GM21528 (cell line): ENCODE measurements around the gene IFNA6.

Experiments
- ATAC-seq: cut with Tn5 transposase; IDR thresholded peaks from one replicate; pipeline ENCODE4 v1.9.1; 2021; ENCODE audit warnings: mild to moderate bottlenecking, moderate library complexity; ENCODE audit not compliant: unreplicated experiment, low FRiP score

The IFNA6 gene

DNA sequence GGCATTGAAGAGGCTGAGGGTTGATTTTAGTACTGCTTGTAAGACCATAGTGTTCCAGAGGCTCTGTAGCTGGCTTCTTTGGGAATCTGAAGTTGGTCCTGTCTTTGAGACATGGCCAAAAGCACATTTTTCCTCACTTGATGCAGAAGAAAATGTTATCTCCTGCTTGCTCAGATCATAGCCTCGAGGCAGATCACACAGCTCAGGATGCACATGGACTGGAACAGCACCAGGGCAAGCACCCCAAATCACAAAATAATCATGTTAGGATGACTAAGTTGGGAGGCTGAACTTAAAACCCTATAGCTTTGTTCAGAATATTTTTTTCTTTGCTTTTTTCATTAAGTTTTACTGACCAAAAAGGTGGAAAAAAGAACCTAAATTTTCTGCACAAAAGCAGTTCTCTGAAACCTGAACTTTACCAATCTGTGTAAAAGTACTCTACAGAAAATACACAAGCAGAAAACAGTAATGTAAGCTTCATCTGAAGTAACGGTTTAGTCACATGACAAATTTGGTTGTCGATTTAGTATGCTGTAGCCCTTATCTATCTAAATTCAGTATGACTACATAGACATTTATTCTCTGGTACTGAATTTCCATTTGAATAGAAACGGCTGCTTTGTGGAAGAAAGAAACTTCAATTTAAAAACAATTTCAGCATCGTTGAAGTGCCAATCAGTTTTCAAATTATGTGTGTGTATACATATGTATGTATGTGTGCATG, 18.8 kb downstream of the IFNA6 start:
- no peak for ATAC-seq

DNA sequence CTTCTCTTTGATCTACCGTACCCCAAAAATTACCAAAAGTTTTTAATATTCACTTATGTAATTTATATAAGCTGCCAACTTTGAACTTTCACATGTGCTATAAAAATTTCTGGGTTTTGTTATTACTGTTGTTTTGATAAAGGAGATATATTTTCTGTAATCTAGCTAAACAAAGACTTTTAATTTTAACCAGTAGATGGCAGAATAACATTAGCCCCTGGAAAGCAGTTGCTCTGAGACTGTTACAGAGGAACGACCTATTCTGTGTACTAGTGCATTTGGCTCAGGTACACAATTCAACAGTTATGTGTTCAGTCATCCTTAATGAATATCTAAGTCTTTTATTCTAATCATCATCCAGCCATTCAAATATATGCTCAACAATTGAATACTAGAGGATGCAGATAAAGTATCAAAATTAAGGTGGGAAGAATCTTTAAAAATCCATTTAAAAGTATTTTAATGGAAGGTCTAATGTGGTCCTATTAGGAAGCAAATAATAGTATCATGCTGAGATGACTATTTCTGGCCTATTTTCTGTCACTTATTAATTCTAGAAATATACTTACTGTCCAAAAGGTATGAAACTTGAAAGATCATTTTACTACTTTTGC, 24.1 kb downstream of the IFNA6 start:
- peak; percentile 77 for ATAC-seq

DNA sequence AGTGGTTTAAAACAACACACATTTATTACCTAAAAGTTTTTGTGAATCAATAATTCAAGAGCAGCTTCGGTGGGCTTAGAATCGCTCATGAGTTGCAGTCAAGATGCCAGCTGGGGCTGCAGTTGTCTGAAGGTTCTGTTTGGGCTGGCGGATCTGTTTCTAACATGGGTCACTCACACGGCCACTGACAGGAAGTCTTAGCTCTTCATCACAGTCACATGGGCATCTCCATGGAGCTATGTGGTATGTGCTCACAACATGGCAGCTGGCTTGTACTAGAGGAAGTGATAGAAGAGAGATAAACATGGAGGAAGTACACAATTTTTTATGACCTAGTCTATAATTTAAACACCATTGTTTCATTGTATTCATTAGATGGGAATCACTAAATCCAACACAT, 26.6 kb downstream of the IFNA6 start:
- no peak for ATAC-seq

DNA sequence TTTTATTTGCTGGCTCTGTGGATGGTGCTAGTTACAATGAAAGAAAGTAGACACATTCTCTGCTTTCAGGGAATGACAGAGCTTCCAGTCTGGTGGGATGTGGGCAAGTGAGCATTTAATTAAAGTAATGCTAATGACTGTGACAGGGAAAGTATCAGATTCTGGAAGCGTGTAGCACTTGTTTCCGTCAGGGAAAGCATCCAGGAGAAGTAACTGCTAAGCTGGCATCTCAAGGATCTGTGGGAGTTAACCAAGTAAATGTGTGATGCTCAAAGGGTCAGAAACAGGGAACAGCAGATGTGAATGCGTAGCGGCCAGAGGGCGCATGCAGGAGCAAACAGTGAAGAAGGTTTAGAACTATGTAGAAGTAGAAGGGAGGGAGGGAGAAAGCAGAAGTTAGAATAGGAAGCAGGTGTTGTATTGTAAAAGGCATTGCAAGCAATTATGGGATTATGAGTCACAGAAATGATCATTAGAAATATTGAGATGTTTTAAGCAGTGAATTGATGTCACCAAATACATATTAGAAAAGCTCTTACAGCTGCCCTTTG, 27.7 kb downstream of the IFNA6 start:
- no peak for ATAC-seq

DNA sequence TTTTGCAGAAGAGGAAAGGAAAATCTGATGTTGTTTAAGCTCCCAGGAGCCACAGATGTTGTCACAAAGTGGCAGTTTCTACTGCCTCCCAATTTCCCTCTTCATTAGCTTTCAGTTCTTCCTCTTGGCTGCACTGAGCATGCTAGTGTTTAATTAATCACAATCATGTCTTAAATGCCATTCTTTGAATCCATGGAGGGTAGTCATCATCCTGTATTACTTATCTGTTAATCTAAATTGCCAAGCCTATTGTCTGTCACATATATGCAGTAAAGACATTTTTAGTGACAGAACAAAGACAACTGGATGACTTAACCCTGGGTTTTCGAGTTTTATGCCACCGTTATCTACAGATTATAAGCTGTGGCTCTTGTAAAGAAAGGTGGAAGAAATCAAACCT, 30.2 kb downstream of the IFNA6 start:
- no peak for ATAC-seq

DNA sequence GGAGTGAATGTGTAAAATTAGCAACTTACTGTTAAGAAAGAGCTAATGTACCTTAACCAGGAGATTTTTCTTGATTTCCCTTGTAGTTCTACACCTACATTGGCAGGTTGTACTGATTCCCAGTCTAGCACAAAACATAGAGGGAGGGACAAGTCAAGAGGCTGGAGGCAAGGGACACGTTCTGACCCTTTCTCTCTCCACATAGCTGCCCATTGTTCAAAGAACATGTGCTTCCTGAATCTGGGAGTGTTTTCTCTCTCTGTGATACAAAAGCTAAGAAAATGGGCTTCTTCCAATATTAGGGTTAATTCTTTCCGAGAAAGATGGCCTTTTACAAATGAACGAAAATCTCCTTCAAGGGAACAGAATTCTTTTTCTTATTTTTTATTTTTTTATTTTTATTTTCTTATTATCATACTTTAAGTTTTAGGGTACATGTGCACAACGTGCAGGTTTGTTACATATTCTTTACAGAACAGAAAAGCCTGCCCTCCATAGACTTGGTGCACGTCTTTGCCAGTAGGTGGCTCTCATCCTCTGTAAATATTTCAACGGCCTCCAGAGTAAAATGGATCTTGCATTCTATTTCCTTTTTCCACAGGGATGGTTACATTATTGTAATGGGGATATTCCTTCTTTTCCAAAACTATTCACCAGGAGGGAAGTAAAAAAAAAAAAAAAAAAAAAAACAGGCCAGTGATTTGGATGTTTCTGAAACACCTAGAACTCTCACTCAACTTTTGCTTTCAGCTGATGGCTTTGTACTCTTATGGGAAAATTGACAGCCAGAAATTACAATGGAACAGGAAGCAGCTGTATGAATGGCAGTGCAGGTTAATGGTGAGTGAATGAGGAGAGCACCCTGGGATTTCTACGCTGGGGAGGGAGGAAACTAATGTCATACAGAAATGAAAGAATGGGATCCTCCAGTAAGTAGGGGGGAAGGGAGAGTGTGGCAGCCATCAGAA, 32.4 kb downstream of the IFNA6 start:
- ATAC-seq = no peak

DNA sequence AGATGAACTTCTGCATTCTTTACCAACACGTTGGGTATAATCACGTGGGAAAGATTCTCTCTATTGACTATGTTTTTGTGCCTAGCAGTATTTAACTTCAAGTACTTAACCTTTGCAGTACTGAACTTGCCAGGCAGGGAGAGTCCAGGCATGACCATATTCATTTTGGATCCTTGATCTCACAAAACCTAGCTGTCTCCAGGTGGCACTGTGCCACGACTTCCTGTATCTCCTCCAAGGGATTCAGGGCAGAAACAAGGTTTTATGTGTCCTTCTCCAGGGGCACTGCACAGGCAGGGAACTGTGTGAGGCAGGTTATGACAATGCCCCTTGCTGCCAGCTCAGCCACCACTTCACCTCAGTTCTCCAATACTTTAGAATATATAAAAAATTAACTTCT, 33.8 kb downstream of the IFNA6 start:
- ATAC-seq = no peak

DNA sequence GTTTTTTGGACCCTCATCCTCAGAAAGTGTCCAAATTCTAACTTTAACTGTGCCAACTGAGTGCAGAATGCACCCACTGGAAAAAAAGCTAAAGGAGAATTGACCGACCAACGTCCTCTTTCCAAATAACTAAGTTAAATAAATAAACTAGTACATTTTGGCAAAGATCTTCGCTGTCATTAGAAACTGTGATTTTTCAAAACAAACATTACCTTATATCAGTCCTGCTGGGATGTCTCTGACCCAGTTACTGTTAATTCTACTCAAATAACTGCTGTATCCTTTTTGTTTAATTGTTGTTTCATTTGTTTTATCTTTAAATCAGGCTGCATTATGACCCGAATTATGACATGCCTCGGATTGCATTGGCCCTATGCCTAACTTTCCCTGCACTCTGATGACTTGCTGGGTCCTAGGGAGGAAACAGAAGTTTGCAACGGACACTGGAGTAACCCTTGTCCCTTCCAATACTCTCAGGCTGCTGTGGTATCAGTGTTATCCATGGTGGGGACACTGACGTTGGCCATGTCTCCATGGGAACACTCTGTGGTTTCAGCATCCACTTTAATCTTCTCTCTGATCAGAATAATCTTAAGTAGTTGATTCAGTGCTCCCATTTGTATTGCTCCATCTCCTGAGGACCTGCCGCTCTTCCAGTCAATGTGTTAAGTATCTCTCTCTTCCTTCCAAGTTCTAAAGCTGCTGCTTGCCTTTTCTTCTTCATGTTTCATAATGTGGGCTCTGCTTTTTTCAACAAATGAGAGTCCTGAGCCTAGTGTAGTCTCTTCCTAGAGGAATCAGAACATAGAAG, 34.5 kb downstream of the IFNA6 start:
- ATAC-seq = no peak

DNA sequence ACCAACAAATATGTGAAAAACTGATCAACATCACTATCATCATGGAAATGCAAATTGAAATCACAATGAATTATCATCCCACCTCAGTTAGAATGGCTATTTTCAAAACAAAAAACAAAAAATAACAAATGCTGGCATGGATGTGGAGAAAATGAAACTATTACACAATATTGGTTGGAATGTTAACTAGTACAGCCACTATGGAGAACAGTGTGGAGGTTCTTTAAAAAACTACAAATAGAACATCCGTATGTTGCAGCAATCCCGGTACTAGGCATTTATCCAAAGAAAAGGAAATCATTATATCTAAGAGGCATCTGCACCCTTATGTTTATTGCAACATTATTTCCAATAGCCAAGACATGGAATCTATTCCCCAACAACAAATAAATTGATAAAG, 36.5 kb downstream of the IFNA6 start:
- no peak for ATAC-seq

DNA sequence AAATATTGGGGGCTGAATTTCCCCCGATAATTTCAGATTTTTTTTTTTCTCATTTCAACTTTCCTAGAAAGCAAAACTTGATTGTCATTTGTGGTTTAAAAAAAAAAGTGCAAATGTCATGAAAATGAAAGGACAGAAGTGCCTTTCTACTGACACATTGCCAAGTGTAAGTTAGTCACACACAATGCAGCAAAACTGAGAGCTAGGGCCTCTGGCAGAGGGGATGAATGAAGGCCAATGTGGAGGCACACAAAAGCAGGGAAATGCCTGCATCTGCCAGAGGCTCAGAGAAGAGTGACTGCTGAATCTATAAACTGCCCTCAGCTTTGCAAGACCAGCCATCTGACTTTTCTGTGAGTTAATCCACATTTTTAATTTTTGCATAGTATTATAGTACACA, 38.8 kb downstream of the IFNA6 start:
- no peak for ATAC-seq

DNA sequence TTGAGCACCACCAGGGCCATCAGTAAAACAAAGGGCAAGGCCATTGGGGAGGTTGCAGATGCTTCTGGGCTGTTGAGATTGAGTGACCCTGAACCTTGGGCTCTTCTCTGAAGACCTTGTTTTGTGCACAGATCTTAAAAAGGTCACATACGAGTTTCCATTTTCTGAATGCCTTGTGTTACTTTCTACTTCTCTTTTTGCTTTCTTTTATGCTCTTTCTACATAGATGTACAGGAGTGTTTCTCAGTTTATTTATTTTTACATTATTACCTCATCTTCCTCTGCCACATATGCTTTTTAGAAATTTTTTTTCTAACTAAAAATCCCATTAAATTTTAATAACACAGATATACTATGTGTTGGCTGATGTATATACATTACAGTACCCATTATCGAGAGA, 45.5 kb downstream of the IFNA6 start, which contains the start of gene IFNA5:
TSS of gene IFNA5 (minus strand) at position 101 of the 400 bp plus-strand sequence. CDS start at position 44, 57 bp downstream.
- no peak for ATAC-seq
